Tibial nerve (tissue), 4 donors: Measurements from ENCODE around the gene HOTAIR. TPM values are rescaled to one million over a fixed set of nuclear protein-coding genes. Genes with fewer than 3 reads are reported as not detected.

Experiments used
- DNase-seq, 2 donors: peaks; one replicate each; pipeline ENCODE4 v3.0.0-alpha.2; 2019; ENCODE audit warnings: low spot score in 2 of 2
- H3K27ac ChIP-seq, 4 donors: fragments of 200-600 bp; sonication (generic) in 3 of 4; one replicate each; pipeline ENCODE4 v1.5.1; 2017 to 2019; ENCODE audit warnings: mild to moderate bottlenecking in 1 of 4
- H3K27me3 ChIP-seq, 2 donors: fragments of 200-600 bp; sonication (generic) in 1 of 2; one replicate each; pipeline versions ENCODE4 v1.5.1 to v1.6.0; 2017 to 2019
- H3K36me3 ChIP-seq, 3 donors: fragments of 200-600 bp; sonication (generic); one replicate each; pipeline ENCODE4 v1.5.1; 2018 to 2019
- H3K4me1 ChIP-seq, 4 donors: fragments of 200-600 bp; sonication (generic) in 3 of 4; one replicate each; pipeline ENCODE4 v1.5.1; 2017 to 2019
- H3K4me3 ChIP-seq, 4 donors: fragments of 200-600 bp; sonication (generic) in 3 of 4; one replicate each; pipeline ENCODE4 v1.5.1; 2017 to 2019; ENCODE audit warnings: mild to moderate bottlenecking in 1 of 4, moderate library complexity in 1 of 4
- H3K9me3 ChIP-seq, 4 donors: fragments of 200-600 bp; sonication (generic) in 3 of 4; one replicate each; pipeline ENCODE4 v1.5.1; 2017 to 2019
- CTCF ChIP-seq, 5 experiments: fragments of 200-600 bp in 3 of 5; fragments of 450-650 bp in 2 of 5; sonication (generic) in 3 of 5; IDR thresholded peaks; one replicate each; pipeline ENCODE4 v1.5.1; 2016 to 2019; ENCODE audit warnings: antibody characterized with exemption in 5 of 5, mild to moderate bottlenecking in 3 of 5, moderate library complexity in 2 of 5
- EP300 ChIP-seq, 2 donors: sonication (generic); formaldehyde crosslinking; IDR thresholded peaks; one replicate each; pipeline ENCODE4 v1.6.1; 2017; ENCODE audit warnings: antibody characterized with exemption in 2 of 2, mild to moderate bottlenecking in 1 of 2
- POLR2A ChIP-seq, 2 donors: fragments of 450-650 bp; IDR thresholded peaks; one replicate each; pipeline ENCODE4 v1.6.1; 2017; ENCODE audit warnings: antibody characterized with exemption in 2 of 2, mild to moderate bottlenecking in 2 of 2, moderate library complexity in 2 of 2
- WGBS, 2 donors: methylation state at CpG; one replicate each; pipeline ENCODE4 v1.1.5; 2018; 5-methylcytosine and 5-hydroxymethylcytosine counted together
- total RNA-seq, 4 donors: library from RNA; depleted of rRNA; stranded (reverse); fragments of >200 nt; gene quantifications; one replicate each; pipeline ENCODE4 v1.1.0, GENCODE V29; 2016

HOTAIR gene
- total RNA-seq, 4 donors from 2014 or later = 0.20 to 0.42 (median 0.30) TPM; not detected in 1

- Histone ChIP-seq H3K4me1 (peaks cover 0 to 72% (median 18%) of the 10 kb centered on the region in 4 donors), H3K27me3 (peaks cover 0 to 87% of the 10 kb centered on the region in 2 donors), H3K4me3 (peak overlapping the region; percentile 38 to 59 (median 55)), H3K36me3 (no peaks in the 10 kb centered on the region), H3K9me3 (no peaks in the 10 kb centered on the region), H3K27ac (peak overlapping the region; percentile 80 to 99 (median 92))
- TF ChIP-seq POLR2A (IDR thresholded peaks at IDR 0.05) (no peak), CTCF (IDR thresholded peaks at IDR 0.05) (peak in 1 of 5 experiments; percentile 9)
- WGBS, 2 donors = 34 to 39% methylated on average over 29 of the region's 29 CpGs
- no peak for DNase-seq
These were observed 21.8 kb upstream of the HOTAIR start for GRCh38 chr12:53996240-53997203.

- H3K4me3 ChIP-seq = peak overlapping the region; percentile 38 to 59 (median 55)
- H3K9me3 ChIP-seq = no peaks in the 10 kb centered on the region
- peak overlapping the region; percentile 80 to 99 (median 92) for H3K27ac ChIP-seq
- H3K36me3 ChIP-seq = no peaks in the 10 kb centered on the region
- 2 to 5% methylated on average over 32 to 48 of the region's 48 CpGs for WGBS, 2 donors
- TF ChIP-seq EP300 (IDR thresholded peaks at IDR 0.05) (peak in 1 of 2 donors; percentile 94), CTCF (IDR thresholded peaks at IDR 0.05) (no peak), POLR2A (IDR thresholded peaks at IDR 0.05) (peak in 1 of 2 donors; percentile 78)
- H3K27me3 ChIP-seq = peaks cover 0 to 94% of the 10 kb centered on the region in 2 donors
- no peak for DNase-seq
- H3K4me1 ChIP-seq = peaks cover 0 to 67% (median 18%) of the 10 kb centered on the region in 4 donors
These were observed 20.9 kb upstream of the HOTAIR start for GRCh38 chr12:53995378-53996239.

- H3K27me3 ChIP-seq = peaks cover 0 to 94% of the 10 kb centered on the region in 2 donors
- TF ChIP-seq CTCF (IDR thresholded peaks at IDR 0.05) = no peak
- H3K27ac ChIP-seq = peak overlapping the region; percentile 80 to 99 (median 92)
- 7% methylated on average over 17 of the region's 17 CpGs for WGBS, 2 donors
- H3K36me3 ChIP-seq = no peaks in the 10 kb centered on the region
- H3K4me1 ChIP-seq = peaks cover 0 to 63% (median 16%) of the 10 kb centered on the region in 4 donors
- H3K4me3 ChIP-seq = peak overlapping the region; percentile 38 to 59 (median 55)
- H3K9me3 ChIP-seq = no peaks in the 10 kb centered on the region
- no peak for DNase-seq
These were observed 20.2 kb upstream of the HOTAIR start for GRCh38 chr12:53995002-53995377.

DNA sequence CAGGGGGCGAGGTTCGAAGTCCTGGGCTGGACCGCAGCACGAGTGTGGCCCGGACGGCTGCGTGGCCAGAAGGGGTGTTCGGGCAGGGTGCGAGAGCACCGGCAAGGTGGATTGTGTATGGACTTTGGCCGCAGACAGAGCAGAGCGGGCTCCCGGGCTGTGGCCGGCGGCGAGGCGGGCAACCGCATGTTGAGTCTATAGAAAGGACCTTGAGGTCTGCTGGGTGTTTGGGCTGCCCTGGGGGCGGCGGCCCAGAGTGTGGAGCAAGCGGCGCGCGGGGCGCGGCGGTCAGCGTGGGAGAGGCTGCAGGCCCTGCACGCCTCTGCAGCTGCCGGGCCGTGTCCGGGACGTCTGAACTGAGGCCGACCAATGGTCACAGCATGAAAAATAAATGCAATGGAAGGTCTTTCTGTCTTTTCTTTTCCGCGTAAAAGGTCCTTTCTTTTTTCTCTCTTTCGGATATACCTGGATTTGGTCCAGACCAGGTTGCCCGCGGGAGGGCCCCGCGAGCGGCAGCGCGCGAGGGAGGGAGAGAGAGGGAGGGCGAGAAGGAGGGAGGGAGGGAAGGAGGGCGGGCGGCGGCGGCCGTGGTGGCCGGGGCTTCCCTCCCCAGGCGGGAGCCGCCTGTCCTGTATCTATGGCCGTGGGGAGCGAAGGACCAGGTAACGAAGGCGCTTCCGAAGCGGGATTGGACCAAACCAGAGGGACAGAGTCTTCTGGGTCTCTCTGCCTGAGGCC lies 19.7 kb upstream of the HOTAIR start:
- no peaks in the 10 kb centered on the region for H3K36me3 ChIP-seq
- WGBS, 2 donors = 5 to 9% methylated on average over 45 to 60 of the region's 60 CpGs
- peak overlapping the region; percentile 80 to 99 (median 92) for H3K27ac ChIP-seq
- H3K4me3 ChIP-seq = peak overlapping the region; percentile 38 to 59 (median 55)
- peaks cover 0 to 63% (median 16%) of the 10 kb centered on the region in 4 donors for H3K4me1 ChIP-seq
- peaks cover 0 to 94% of the 10 kb centered on the region in 2 donors for H3K27me3 ChIP-seq
- H3K9me3 ChIP-seq = no peaks in the 10 kb centered on the region
- peak in 1 of 2 donors; percentile 9 for TF ChIP-seq POLR2A (IDR thresholded peaks at IDR 0.05)
- peak in 1 of 2 donors; percentile 18 for TF ChIP-seq EP300 (IDR thresholded peaks at IDR 0.05)
- no peak for TF ChIP-seq CTCF (IDR thresholded peaks at IDR 0.05)
- no peak for DNase-seq
